Keratinocyte (primary cell): ENCODE data around the gene GNG8. TPM values are rescaled to one million over a fixed set of nuclear protein-coding genes. Genes with fewer than 3 reads are reported as not detected.

ENCODE experiments used
- DNase-seq: peaks from one replicate; pipeline ENCODE4 v3.0.0-alpha.2; 2011; ENCODE audit warnings: low read depth, missing footprints, low spot score
- FAIRE-seq: peaks from 2 replicates; lab custom pipeline; 2011; peaks lifted over from hg19 to GRCh38; lab: Jason Lieb, UNC
- H2AFZ ChIP-seq: 2 replicates; pipeline ENCODE4 v1.6.0; 2012; ENCODE audit warnings: low read length, control low read depth, inconsistent platforms; ENCODE audit not compliant: control insufficient read depth
- H3K27ac ChIP-seq: 2 replicates; pipeline ENCODE4 v1.5.1; 2011; ENCODE audit warnings: low read length; ENCODE audit not compliant: control insufficient read depth, insufficient read depth
- H3K27me3 ChIP-seq: 3 replicates; pipeline ENCODE4 v1.6.0; 2011; ENCODE audit warnings: low read length; ENCODE audit not compliant: control insufficient read depth, insufficient read depth; ENCODE audit errors: extremely low read depth
- H3K36me3 ChIP-seq, 2 experiments: 2 replicates in 1 of 2; 3 replicates in 1 of 2; pipeline ENCODE4 v1.5.1; 2011; ENCODE audit warnings: low read length in 2 of 2, mild to moderate bottlenecking in 1 of 2; ENCODE audit not compliant: control insufficient read depth in 2 of 2, insufficient read depth in 2 of 2; ENCODE audit errors: extremely low read depth in 1 of 2
- H3K4me1 ChIP-seq: 3 replicates; pipeline ENCODE4 v1.5.1; 2011; ENCODE audit warnings: low read length; ENCODE audit not compliant: control insufficient read depth, insufficient read depth; ENCODE audit errors: extremely low read depth
- H3K4me2 ChIP-seq: 3 replicates; pipeline ENCODE4 v1.6.0; 2011; ENCODE audit warnings: low read depth, low read length; ENCODE audit not compliant: control insufficient read depth, insufficient read depth; ENCODE audit errors: extremely low read depth
- H3K4me3 ChIP-seq, 3 experiments: fragments of 200-600 bp in 1 of 3; sonication (generic) in 1 of 3; 2 replicates in 2 of 3; 3 replicates in 1 of 3; pipeline ENCODE4 v1.5.1; 2011 to 2016; ENCODE audit warnings: low read length in 3 of 3, mild to moderate bottlenecking in 3 of 3, control low read depth in 2 of 3, inconsistent platforms in 1 of 3, low read depth in 1 of 3, mixed read lengths in 1 of 3, mixed run types in 1 of 3, moderate library complexity in 1 of 3; ENCODE audit not compliant: control insufficient read depth in 2 of 3, insufficient read depth in 2 of 3; ENCODE audit errors: extremely low read depth in 1 of 3
- H3K79me2 ChIP-seq: 2 replicates; pipeline ENCODE4 v1.6.0; 2012; ENCODE audit warnings: low read length; ENCODE audit not compliant: control insufficient read depth, insufficient read depth
- H3K9ac ChIP-seq: 3 replicates; pipeline ENCODE4 v1.6.0; 2011; ENCODE audit warnings: low read length; ENCODE audit not compliant: control insufficient read depth, insufficient read depth; ENCODE audit errors: extremely low read depth
- H3K9me1 ChIP-seq: 3 replicates; pipeline ENCODE4 v1.6.0; 2011; ENCODE audit warnings: low read length; ENCODE audit not compliant: control insufficient read depth, insufficient read depth; ENCODE audit errors: extremely low read depth
- H3K9me3 ChIP-seq: 2 replicates; pipeline ENCODE4 v1.5.1; 2012; ENCODE audit warnings: low read depth, low read length; ENCODE audit not compliant: control insufficient read depth
- H4K20me1 ChIP-seq: 3 replicates; pipeline ENCODE4 v1.6.0; 2011; ENCODE audit warnings: low read length; ENCODE audit not compliant: control insufficient read depth, insufficient read depth; ENCODE audit errors: extremely low read depth
- EZH2 ChIP-seq: IDR thresholded peaks from one replicate; pipeline ENCODE4 v1.6.1; 2012; ENCODE audit warnings: inconsistent platforms, mild to moderate bottlenecking, low read length, moderate library complexity
- dilution Hi-C: fragments of 300-500 bp; cut with MboI; formaldehyde crosslinking; loops from one replicate; pipeline ENCODE4 v1.7.0; 2020; ENCODE audit warnings: low sequenced_read_pairs; ENCODE audit not compliant: extremely low pct_ligation_motif_present
- polyA plus RNA-seq, 5 experiments: library from polyadenylated mRNA; depleted of rRNA in 3 of 5; stranded (reverse) in 3 of 5; stranded (forward) in 1 of 5; unstranded in 1 of 5; fragments of >200 nt; gene quantifications; 1 replicate in 1 of 5; 2 replicates in 3 of 5; 3 replicates in 1 of 5; pipeline versions ENCODE4 v1.2.1 to v1.2.3, GENCODE V29; 2011 to 2012; ENCODE audit warnings: missing spikeins in 2 of 5, low read depth in 1 of 5, low replicate concordance in 1 of 5
- TF ChIP-seq, protein P1 (sequence below), 3 experiments: IDR thresholded peaks in 1 of 3; conservative IDR thresholded peaks in 1 of 3; optimal IDR thresholded peaks in 1 of 3; 2 replicates in 2 of 3; 3 replicates in 1 of 3; pipeline versions ENCODE3 to v1.5.1; 2011; ENCODE audit warnings: low read length in 3 of 3, mild to moderate bottlenecking in 3 of 3, moderate library complexity in 2 of 3, control low read depth in 1 of 3, inconsistent platforms in 1 of 3; ENCODE audit not compliant: insufficient read depth in 2 of 3; ENCODE audit errors: extremely low read depth in 1 of 3

GNG8 gene
- polyA plus RNA-seq, 1 donor (not counting 4 experiments of a cell fraction or from before 2014, with no cell fraction given), result not detected

DNA sequence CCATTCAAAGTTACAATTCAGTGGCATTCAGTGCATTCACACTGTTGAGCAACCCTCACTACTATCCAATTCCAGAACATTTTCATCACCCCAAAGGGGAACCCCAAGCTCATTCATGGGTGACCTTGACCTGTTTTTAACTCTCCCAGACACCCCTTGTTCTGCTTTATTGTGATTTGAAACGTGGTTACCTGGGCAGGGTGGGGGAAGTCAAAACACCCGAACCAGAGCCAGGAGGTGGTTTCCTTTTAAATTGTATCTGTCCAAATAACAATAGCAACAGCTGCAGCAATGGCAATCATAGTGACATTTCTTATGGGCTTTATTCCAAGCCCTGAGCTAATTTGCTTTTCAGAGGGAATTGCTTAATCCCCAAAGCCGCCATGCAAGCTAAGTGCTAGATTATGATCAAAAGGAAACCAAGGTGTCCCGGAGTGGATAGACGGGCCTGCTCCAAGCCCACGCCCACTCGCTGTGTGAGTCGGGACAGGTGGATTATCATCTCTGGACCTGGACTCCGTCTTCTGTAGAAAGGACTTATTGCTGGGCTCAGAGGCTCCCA is 17.3 kb downstream of the GNG8 start:
- TF ChIP-seq, protein P1, sequence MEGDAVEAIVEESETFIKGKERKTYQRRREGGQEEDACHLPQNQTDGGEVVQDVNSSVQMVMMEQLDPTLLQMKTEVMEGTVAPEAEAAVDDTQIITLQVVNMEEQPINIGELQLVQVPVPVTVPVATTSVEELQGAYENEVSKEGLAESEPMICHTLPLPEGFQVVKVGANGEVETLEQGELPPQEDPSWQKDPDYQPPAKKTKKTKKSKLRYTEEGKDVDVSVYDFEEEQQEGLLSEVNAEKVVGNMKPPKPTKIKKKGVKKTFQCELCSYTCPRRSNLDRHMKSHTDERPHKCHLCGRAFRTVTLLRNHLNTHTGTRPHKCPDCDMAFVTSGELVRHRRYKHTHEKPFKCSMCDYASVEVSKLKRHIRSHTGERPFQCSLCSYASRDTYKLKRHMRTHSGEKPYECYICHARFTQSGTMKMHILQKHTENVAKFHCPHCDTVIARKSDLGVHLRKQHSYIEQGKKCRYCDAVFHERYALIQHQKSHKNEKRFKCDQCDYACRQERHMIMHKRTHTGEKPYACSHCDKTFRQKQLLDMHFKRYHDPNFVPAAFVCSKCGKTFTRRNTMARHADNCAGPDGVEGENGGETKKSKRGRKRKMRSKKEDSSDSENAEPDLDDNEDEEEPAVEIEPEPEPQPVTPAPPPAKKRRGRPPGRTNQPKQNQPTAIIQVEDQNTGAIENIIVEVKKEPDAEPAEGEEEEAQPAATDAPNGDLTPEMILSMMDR (optimal IDR thresholded peaks at IDR 0.05 in 1 of 3, IDR thresholded peaks at IDR 0.05 in 1 of 3, conservative IDR thresholded peaks at IDR 0.05 in 1 of 3; ENCODE audit: extremely low read depth in 1 of 3, insufficient read depth in 2 of 3, low read length in 3 of 3), result no peak
- no peak for TF ChIP-seq EZH2
- no peaks in the 10 kb centered on the region for H3K4me1 ChIP-seq
- FAIRE-seq, result no peak
- dilution Hi-C loops, result no loop called here
- H3K27me3 ChIP-seq, result peaks cover 14% of the 10 kb centered on the region
- H3K4me2 ChIP-seq, result no peak overlapping the region
- no peak overlapping the region for H3K27ac ChIP-seq
- H3K4me3 ChIP-seq, result no peak overlapping the region
- no peak for DNase-seq
- no peaks in the 10 kb centered on the region for H3K9me1 ChIP-seq
- no peak overlapping the region for H2AFZ ChIP-seq
- no peaks in the 10 kb centered on the region for H3K9me3 ChIP-seq
- no peak overlapping the region for H3K9ac ChIP-seq
- no peaks in the 10 kb centered on the region for H4K20me1 ChIP-seq
- H3K79me2 ChIP-seq, result no peaks in the 10 kb centered on the region
- H3K36me3 ChIP-seq, result no peaks in the 10 kb centered on the region

DNA sequence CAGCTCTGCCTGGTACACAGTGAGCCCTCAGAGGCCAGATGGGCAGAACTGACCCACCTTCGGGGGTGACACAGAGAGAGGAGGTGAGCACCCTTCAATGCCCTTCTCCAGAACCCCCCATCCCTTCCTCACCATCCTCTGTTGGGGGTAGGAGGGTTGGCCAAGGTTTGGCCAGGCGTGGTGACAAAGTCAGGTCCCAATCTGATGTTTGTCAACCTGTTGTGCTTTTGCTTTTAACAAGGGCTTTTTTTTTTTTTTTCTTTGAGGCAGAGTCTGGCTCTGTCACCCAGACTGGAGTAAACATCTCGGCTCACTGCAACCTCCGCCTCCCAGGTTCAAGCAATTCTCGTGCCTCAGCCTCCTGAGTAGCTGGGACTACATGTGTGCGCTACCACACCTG is 18.4 kb downstream of the GNG8 start:
- Histone ChIP-seq H3K27ac (no peak overlapping the region), H3K4me2 (no peak overlapping the region), H4K20me1 (no peaks in the 10 kb centered on the region), H3K4me1 (no peaks in the 10 kb centered on the region), H3K4me3 (no peak overlapping the region), H2AFZ (no peak overlapping the region), H3K27me3 (peaks cover 14% of the 10 kb centered on the region), H3K36me3 (no peaks in the 10 kb centered on the region), H3K79me2 (no peaks in the 10 kb centered on the region), H3K9me3 (no peaks in the 10 kb centered on the region), H3K9me1 (no peaks in the 10 kb centered on the region), H3K9ac (no peak overlapping the region)
- no peak for DNase-seq
- FAIRE-seq, result no peak
- dilution Hi-C loops, result no loop called here
- no peak for TF ChIP-seq EZH2
- TF ChIP-seq, protein P1 (optimal IDR thresholded peaks at IDR 0.05 in 1 of 3, IDR thresholded peaks at IDR 0.05 in 1 of 3, conservative IDR thresholded peaks at IDR 0.05 in 1 of 3; ENCODE audit: extremely low read depth in 1 of 3, insufficient read depth in 2 of 3, low read length in 3 of 3), result no peak
